Astrocyte of the spinal cord (primary cell): ENCODE data around the gene VRTN.
A peak's percentile ranks its signal among the peaks of the same experiment; 100 is the strongest.

Experiments used
- DNase-seq: peaks from one replicate; pipeline ENCODE4 v3.0.0; 2011; ENCODE audit warnings: low read depth, low spot score
- H3K4me3 ChIP-seq: 2 replicates; pipeline ENCODE4 v1.5.1; 2011; ENCODE audit warnings: low read depth, mild to moderate bottlenecking, low read length, moderate library complexity
- CTCF ChIP-seq: IDR thresholded peaks from 2 replicates; pipeline ENCODE4 v1.5.1; 2012; ENCODE audit warnings: low read depth, mild to moderate bottlenecking, low read length, inconsistent platforms
- in situ Hi-C: cut with HindIII; loops from 2 replicates; pipeline ENCODE4 v1.10.0; 2017; ENCODE audit warnings: low sequenced_read_pairs

VRTN gene

GRCh38 chr14:74358176-74358829 lies 10.0 kb downstream of the VRTN start:
- no peak for TF ChIP-seq CTCF
- DNase-seq, result no peak
- no peak overlapping the region for H3K4me3 ChIP-seq
- in situ Hi-C loops, result no loop called here

GRCh38 chr14:74360163-74360562 lies 11.9 kb downstream of the VRTN start:
- in situ Hi-C loops, result no loop called here
- TF ChIP-seq CTCF, result no peak
- H3K4me3 ChIP-seq, result no peak overlapping the region
- no peak for DNase-seq

- no peak overlapping the region for H3K4me3 ChIP-seq
- in situ Hi-C loops, result no loop called here
- peak; percentile 48 for DNase-seq
- TF ChIP-seq CTCF, result peak; percentile 99
Observed at GRCh38 chr14:74362361-74362915, 14.2 kb downstream of the VRTN start.

GRCh38 chr14:74364271-74364880 lies 16.1 kb downstream of the VRTN start:
- in situ Hi-C loops, result no loop called here
- no peak overlapping the region for H3K4me3 ChIP-seq
- no peak for TF ChIP-seq CTCF
- DNase-seq, result no peak

GRCh38 chr14:74368026-74368425 lies 19.8 kb downstream of the VRTN start:
- no peak for DNase-seq
- H3K4me3 ChIP-seq, result no peak overlapping the region
- TF ChIP-seq CTCF, result no peak
- in situ Hi-C loops, result no loop called here

GRCh38 chr14:74368441-74368840 lies 20.2 kb downstream of the VRTN start:
- TF ChIP-seq CTCF, result no peak
- in situ Hi-C loops, result no loop called here
- H3K4me3 ChIP-seq, result no peak overlapping the region
- no peak for DNase-seq
